KMS-11 (cell line): ENCODE measurements around the gene TMTC1.

Experiments
- H2AFZ ChIP-seq: fragments of 200-600 bp; sonication (generic); 2 replicates; pipeline ENCODE4 v1.6.1; 2016; ENCODE audit warnings: antibody characterized with exemption, mixed run types, low read depth
- H3K27ac ChIP-seq: fragments of 200-600 bp; sonication (generic); 2 replicates; pipeline ENCODE4 v1.6.1; 2016; ENCODE audit warnings: mild to moderate bottlenecking, mixed run types
- H3K27me3 ChIP-seq: fragments of 200-600 bp; sonication (generic); 2 replicates; pipeline ENCODE4 v1.6.1; 2017; ENCODE audit warnings: mild to moderate bottlenecking, low read depth, mixed run types, moderate library complexity; ENCODE audit not compliant: insufficient read depth
- H3K36me3 ChIP-seq: fragments of 200-600 bp; sonication (generic); 2 replicates; pipeline ENCODE4 v1.6.1; 2017; ENCODE audit warnings: mild to moderate bottlenecking, mixed run types; ENCODE audit not compliant: insufficient read depth
- H3K4me1 ChIP-seq: fragments of 200-600 bp; sonication (generic); 2 replicates; pipeline ENCODE4 v1.6.1; 2016; ENCODE audit warnings: mild to moderate bottlenecking, low read depth, mixed run types; ENCODE audit not compliant: poor library complexity, severe bottlenecking
- H3K4me2 ChIP-seq: fragments of 200-600 bp; sonication (generic); 2 replicates; pipeline ENCODE4 v1.7.0; 2016; ENCODE audit warnings: mild to moderate bottlenecking, mixed run types
- H3K4me3 ChIP-seq: fragments of 200-600 bp; sonication (generic); IDR thresholded peaks from 2 replicates; pipeline ENCODE4 v1.6.1; 2017; ENCODE audit warnings: low read depth, low read length, mixed read lengths; ENCODE audit not compliant: insufficient read depth
- H3K79me2 ChIP-seq: fragments of 200-600 bp; sonication (generic); 2 replicates; pipeline ENCODE4 v1.6.1; 2016; ENCODE audit warnings: low read depth, mixed run types; ENCODE audit not compliant: insufficient read depth
- H3K9ac ChIP-seq: fragments of 200-600 bp; sonication (generic); 2 replicates; pipeline ENCODE4 v1.6.1; 2016; ENCODE audit warnings: mild to moderate bottlenecking, mixed run types
- H4K20me1 ChIP-seq: fragments of 200-600 bp; sonication (generic); 2 replicates; pipeline ENCODE4 v1.6.1; 2016; ENCODE audit warnings: mild to moderate bottlenecking, mixed run types; ENCODE audit not compliant: insufficient read depth
- CTCF ChIP-seq: fragments of 200-600 bp; sonication (generic); conservative IDR thresholded peaks from 2 replicates; pipeline ENCODE4 v1.6.1; 2017; ENCODE audit warnings: low read depth, mild to moderate bottlenecking, antibody characterized with exemption, low read length, moderate library complexity, mixed read lengths

Gene TMTC1

GRCh38 chr12:29773076-29773475 is 10.7 kb downstream of the TMTC1 start:
- Histone ChIP-seq H3K9ac (no peak overlapping the region), H3K27ac (no peak overlapping the region), H3K36me3 (no peaks in the 10 kb centered on the region; the same call in 1 of the 2 replicates), H3K79me2 (peaks cover 35% of the 10 kb centered on the region), H2AFZ (no peak overlapping the region), H3K27me3 (no peaks in the 10 kb centered on the region), H3K4me3 (no peak overlapping the region), H3K4me2 (no peak overlapping the region), H3K4me1 (peaks cover 25% of the 10 kb centered on the region), H4K20me1 (peaks cover 3% of the 10 kb centered on the region; the same call in 1 of the 2 replicates)
- no peak for TF ChIP-seq CTCF

DNA sequence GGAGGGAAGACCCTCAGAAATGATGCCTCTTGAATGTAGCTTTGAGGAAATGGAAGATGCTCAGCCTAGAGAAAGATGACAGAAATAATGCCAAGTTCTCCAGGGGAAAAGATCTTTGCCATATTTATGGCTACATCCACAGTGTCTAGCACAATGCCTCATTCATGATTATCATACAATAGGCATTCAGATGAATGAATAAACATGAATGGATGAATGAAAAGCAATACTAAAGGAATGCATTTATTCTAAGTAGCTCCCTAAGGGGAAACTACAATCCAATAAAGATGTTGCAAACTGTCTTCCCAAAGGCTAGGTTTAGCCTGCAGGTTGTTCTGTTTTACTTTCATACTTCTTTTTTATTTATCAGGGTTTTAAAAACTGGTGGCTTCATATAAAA is 12.0 kb downstream of the TMTC1 start:
- Histone ChIP-seq H3K27ac (no peak overlapping the region), H3K4me1 (peaks cover 16% of the 10 kb centered on the region), H3K27me3 (no peaks in the 10 kb centered on the region), H3K4me2 (no peak overlapping the region), H4K20me1 (peaks cover 3% of the 10 kb centered on the region; the same call in 1 of the 2 replicates), H3K4me3 (no peak overlapping the region), H3K36me3 (no peaks in the 10 kb centered on the region; the same call in 1 of the 2 replicates), H3K79me2 (peaks cover 32% of the 10 kb centered on the region), H2AFZ (no peak overlapping the region), H3K9ac (no peak overlapping the region)
- TF ChIP-seq CTCF, result no peak

GRCh38 chr12:29771165-29771564 is 12.6 kb downstream of the TMTC1 start:
- no peaks in the 10 kb centered on the region; the same call in 1 of the 2 replicates for H3K36me3 ChIP-seq
- TF ChIP-seq CTCF, result no peak

GRCh38 chr12:29769162-29769858 is 14.4 kb downstream of the TMTC1 start:
- Histone ChIP-seq H3K27me3 (no peaks in the 10 kb centered on the region), H3K4me1 (peaks cover 16% of the 10 kb centered on the region), H3K4me2 (peak overlapping the region; percentile 5; the same call in 1 of the 2 replicates), H4K20me1 (peaks cover 3% of the 10 kb centered on the region; the same call in 1 of the 2 replicates), H3K79me2 (peaks cover 13% of the 10 kb centered on the region), H3K36me3 (no peaks in the 10 kb centered on the region), H3K27ac (no peak overlapping the region), H3K9ac (no peak overlapping the region), H2AFZ (no peak overlapping the region), H3K4me3 (no peak overlapping the region)
- TF ChIP-seq CTCF, result no peak

More at GRCh38 chr12:29771165-29771564, 12.6 kb downstream of the TMTC1 start:
- H3K4me3 ChIP-seq, result no peak overlapping the region
- H3K9ac ChIP-seq, result no peak overlapping the region
- no peak overlapping the region for H3K4me2 ChIP-seq
- H2AFZ ChIP-seq, result no peak overlapping the region
- H3K27me3 ChIP-seq, result no peaks in the 10 kb centered on the region
- H3K27ac ChIP-seq, result no peak overlapping the region
- H4K20me1 ChIP-seq, result peaks cover 3% of the 10 kb centered on the region; the same call in 1 of the 2 replicates
- H3K79me2 ChIP-seq, result peaks cover 29% of the 10 kb centered on the region
- H3K4me1 ChIP-seq, result peaks cover 16% of the 10 kb centered on the region
